ENCODE data around the gene ADH1B.
"Not testable (repeated sequence)": the region's sequence is repeated elsewhere in the genome, so short reads cannot be mapped to it uniquely, and the experiment has no call there.

The ADH1B gene

GRCh38 chr4:99356992-99357391 is 35.8 kb upstream of the ADH1B start:
- no CpG with 5 or more reads among the region's 1 CpG for WGBS, 2 donors (ENCODE audit: extremely low coverage in 2 of 2, insufficient read length in 2 of 2, insufficient replicate concordance in 1 of 2)

GRCh38 chr4:99356149-99356548 is 34.9 kb upstream of the ADH1B start:
- WGBS, 2 donors (ENCODE audit: extremely low coverage in 2 of 2, insufficient read length in 2 of 2, insufficient replicate concordance in 1 of 2), result no CpG with 5 or more reads among the region's 10 CpGs
- not testable (repeated sequence) for H3K18ac ChIP-seq (ENCODE audit: low read length); H4K8ac ChIP-seq (ENCODE audit: low read depth, low read length); H2BK12ac ChIP-seq (ENCODE audit: low read length); H2BK5ac ChIP-seq (ENCODE audit: low read length); H2BK120ac ChIP-seq (ENCODE audit: low read depth, low read length); H3K27me3 ChIP-seq (ENCODE audit: control insufficient read depth in 3 of 3, insufficient read depth in 3 of 3, low read depth in 1 of 3, low read length in 3 of 3); H3K36me3 ChIP-seq (replicated peaks in 1 of 2; ENCODE audit: control insufficient read depth in 2 of 2, insufficient read depth in 2 of 2, low read length in 2 of 2); H4K91ac ChIP-seq (ENCODE audit: low read depth, low read length, poor library complexity); H3K79me1 ChIP-seq (ENCODE audit: low read depth, low read length); H3K23ac ChIP-seq (ENCODE audit: low read depth, low read length, poor library complexity); H2BK15ac ChIP-seq (ENCODE audit: low read length); H3K27ac ChIP-seq (replicated peaks; ENCODE audit: low read length); H3K4me2 ChIP-seq (ENCODE audit: insufficient read depth, low read length, poor library complexity, severe bottlenecking); H3K14ac ChIP-seq (ENCODE audit: low read length); H2AFZ ChIP-seq (ENCODE audit: low read length); H2AK5ac ChIP-seq (ENCODE audit: low read depth, low read length); H3K9me3 ChIP-seq (replicated peaks in 1 of 2; ENCODE audit: control insufficient read depth in 2 of 2, insufficient read depth in 1 of 2, low read depth in 1 of 2, low read length in 2 of 2); H3K4ac ChIP-seq (ENCODE audit: low read length); H3K4me1 ChIP-seq (ENCODE audit: control insufficient read depth in 2 of 2, insufficient read depth in 1 of 2, low read depth in 1 of 2, low read length in 2 of 2); H3K4me3 ChIP-seq (ENCODE audit: low read length in 2 of 2); H3K9ac ChIP-seq (ENCODE audit: low read depth, low read length, poor library complexity); DNase-seq (ENCODE audit: low spot score)

More at GRCh38 chr4:99356992-99357391, 35.8 kb upstream of the ADH1B start:
- H2BK5ac ChIP-seq (ENCODE audit: low read length), result no peak overlapping the region
- H4K91ac ChIP-seq (ENCODE audit: low read depth, low read length, poor library complexity), result no peak overlapping the region
- no peak for DNase-seq (ENCODE audit: low spot score)
- no peak overlapping the region for H3K14ac ChIP-seq (ENCODE audit: low read length)
- no peak overlapping the region for H3K27ac ChIP-seq (replicated peaks; ENCODE audit: low read length)
- H4K8ac ChIP-seq (ENCODE audit: low read depth, low read length), result no peak overlapping the region
- no peak overlapping the region for H3K4me3 ChIP-seq (ENCODE audit: low read length in 2 of 2)
- H3K9ac ChIP-seq (ENCODE audit: low read depth, low read length, poor library complexity), result no peak overlapping the region
- H2BK12ac ChIP-seq (ENCODE audit: low read length), result no peak overlapping the region
- H3K79me1 ChIP-seq (ENCODE audit: low read depth, low read length), result no peaks in the 10 kb centered on the region
- H2AK5ac ChIP-seq (ENCODE audit: low read depth, low read length), result no peak overlapping the region
- H3K9me3 ChIP-seq (replicated peaks in 1 of 2; ENCODE audit: control insufficient read depth in 2 of 2, insufficient read depth in 1 of 2, low read depth in 1 of 2, low read length in 2 of 2), result peaks cover 0 to 2% of the 10 kb centered on the region in 2 donors
- H3K18ac ChIP-seq (ENCODE audit: low read length), result no peak overlapping the region
- no peaks in the 10 kb centered on the region for H3K27me3 ChIP-seq (ENCODE audit: control insufficient read depth in 3 of 3, insufficient read depth in 3 of 3, low read depth in 1 of 3, low read length in 3 of 3)
- no peaks in the 10 kb centered on the region for H3K36me3 ChIP-seq (replicated peaks in 1 of 2; ENCODE audit: control insufficient read depth in 2 of 2, insufficient read depth in 2 of 2, low read length in 2 of 2)
- no peak overlapping the region for H2AFZ ChIP-seq (ENCODE audit: low read length)
- no peak overlapping the region for H3K4ac ChIP-seq (ENCODE audit: low read length)
- no peak overlapping the region for H2BK15ac ChIP-seq (ENCODE audit: low read length)
- H2BK120ac ChIP-seq (ENCODE audit: low read depth, low read length), result no peak overlapping the region
- H3K23ac ChIP-seq (ENCODE audit: low read depth, low read length, poor library complexity), result no peak overlapping the region
- no peak overlapping the region for H3K4me2 ChIP-seq (ENCODE audit: insufficient read depth, low read length, poor library complexity, severe bottlenecking)
- H3K4me1 ChIP-seq (ENCODE audit: control insufficient read depth in 2 of 2, insufficient read depth in 1 of 2, low read depth in 1 of 2, low read length in 2 of 2), result no peaks in the 10 kb centered on the region

- 100% methylated on average over 2 of the region's 10 CpGs; no CpG with 5 or more reads in 1 of the 2 donors for WGBS, 2 donors (ENCODE audit: extremely low coverage in 2 of 2, insufficient read length in 2 of 2, insufficient replicate concordance in 1 of 2)
- Histone ChIP-seq H4K91ac (ENCODE audit: low read depth, low read length, poor library complexity) (no peak within 1 kb of the TSS), H3K9me3 (replicated peaks in 1 of 2; ENCODE audit: control insufficient read depth in 2 of 2, insufficient read depth in 1 of 2, low read depth in 1 of 2, low read length in 2 of 2) (no peaks in the 10 kb centered on the region), H2BK15ac (ENCODE audit: low read length) (no peak within 1 kb of the TSS), H2BK120ac (ENCODE audit: low read depth, low read length) (no peak within 1 kb of the TSS), H2AFZ (ENCODE audit: low read length) (peak within 1 kb of the TSS; percentile 38), H3K18ac (ENCODE audit: low read length) (no peak within 1 kb of the TSS), H3K27ac (replicated peaks; ENCODE audit: low read length) (no peak within 1 kb of the TSS), H2BK12ac (ENCODE audit: low read length) (no peak within 1 kb of the TSS), H3K23ac (ENCODE audit: low read depth, low read length, poor library complexity) (no peak within 1 kb of the TSS), H4K8ac (ENCODE audit: low read depth, low read length) (no peak within 1 kb of the TSS), H3K36me3 (replicated peaks in 1 of 2; ENCODE audit: control insufficient read depth in 2 of 2, insufficient read depth in 2 of 2, low read length in 2 of 2) (no peaks in the 10 kb centered on the region), H2AK5ac (ENCODE audit: low read depth, low read length) (no peak within 1 kb of the TSS), H3K27me3 (ENCODE audit: control insufficient read depth in 3 of 3, insufficient read depth in 3 of 3, low read depth in 1 of 3, low read length in 3 of 3) (no peaks in the 10 kb centered on the region), H2BK5ac (ENCODE audit: low read length) (no peak within 1 kb of the TSS), H3K79me1 (ENCODE audit: low read depth, low read length) (no peaks in the 10 kb centered on the region), H3K4me3 (ENCODE audit: low read length in 2 of 2) (no peak within 1 kb of the TSS), H3K4ac (ENCODE audit: low read length) (no peak within 1 kb of the TSS), H3K4me2 (ENCODE audit: insufficient read depth, low read length, poor library complexity, severe bottlenecking) (no peak within 1 kb of the TSS), H3K14ac (ENCODE audit: low read length) (no peak within 1 kb of the TSS), H3K9ac (ENCODE audit: low read depth, low read length, poor library complexity) (no peak within 1 kb of the TSS), H3K4me1 (ENCODE audit: control insufficient read depth in 2 of 2, insufficient read depth in 1 of 2, low read depth in 1 of 2, low read length in 2 of 2) (no peaks in the 10 kb centered on the region)
- no peak for DNase-seq (ENCODE audit: low spot score)
Measured at GRCh38 chr4:99352602-99353537, 31.7 kb upstream of the ADH1B start, which contains the start of gene ADH1C. TSS of gene ADH1C (minus strand) at chr4:99352746. CDS start at chr4:99352675, 71 bp downstream.

- no peaks in the 10 kb centered on the region for H3K36me3 ChIP-seq (replicated peaks in 1 of 2; ENCODE audit: control insufficient read depth in 2 of 2, insufficient read depth in 2 of 2, low read length in 2 of 2)
- H3K9ac ChIP-seq (ENCODE audit: low read depth, low read length, poor library complexity), result no peak overlapping the region
- no peak overlapping the region for H3K18ac ChIP-seq (ENCODE audit: low read length)
- no peak overlapping the region for H2AFZ ChIP-seq (ENCODE audit: low read length)
- no peak overlapping the region for H2BK12ac ChIP-seq (ENCODE audit: low read length)
- no peak overlapping the region for H2BK15ac ChIP-seq (ENCODE audit: low read length)
- no peaks in the 10 kb centered on the region for H3K9me3 ChIP-seq (replicated peaks in 1 of 2; ENCODE audit: control insufficient read depth in 2 of 2, insufficient read depth in 1 of 2, low read depth in 1 of 2, low read length in 2 of 2)
- no peak overlapping the region for H3K4me3 ChIP-seq (ENCODE audit: low read length in 2 of 2)
- H3K27ac ChIP-seq (replicated peaks; ENCODE audit: low read length), result no peak overlapping the region
- H4K8ac ChIP-seq (ENCODE audit: low read depth, low read length), result no peak overlapping the region
- H3K23ac ChIP-seq (ENCODE audit: low read depth, low read length, poor library complexity), result no peak overlapping the region
- no peaks in the 10 kb centered on the region for H3K27me3 ChIP-seq (ENCODE audit: control insufficient read depth in 3 of 3, insufficient read depth in 3 of 3, low read depth in 1 of 3, low read length in 3 of 3)
- no peak overlapping the region for H4K91ac ChIP-seq (ENCODE audit: low read depth, low read length, poor library complexity)
- no CpG with 5 or more reads among the region's 2 CpGs for WGBS, 2 donors (ENCODE audit: extremely low coverage in 2 of 2, insufficient read length in 2 of 2, insufficient replicate concordance in 1 of 2)
- no peak overlapping the region for H3K4me2 ChIP-seq (ENCODE audit: insufficient read depth, low read length, poor library complexity, severe bottlenecking)
- no peak overlapping the region for H2BK5ac ChIP-seq (ENCODE audit: low read length)
- no peaks in the 10 kb centered on the region for H3K4me1 ChIP-seq (ENCODE audit: control insufficient read depth in 2 of 2, insufficient read depth in 1 of 2, low read depth in 1 of 2, low read length in 2 of 2)
- H2BK120ac ChIP-seq (ENCODE audit: low read depth, low read length), result no peak overlapping the region
- no peaks in the 10 kb centered on the region for H3K79me1 ChIP-seq (ENCODE audit: low read depth, low read length)
- H3K4ac ChIP-seq (ENCODE audit: low read length), result no peak overlapping the region
- H2AK5ac ChIP-seq (ENCODE audit: low read depth, low read length), result no peak overlapping the region
- DNase-seq (ENCODE audit: low spot score), result no peak
- H3K14ac ChIP-seq (ENCODE audit: low read length), result no peak overlapping the region
Measured at GRCh38 chr4:99351487-99351886, 30.3 kb upstream of the ADH1B start.
